GM12878 (cell line): Measurements from ENCODE around the gene CCDC88C. TPM values are rescaled to one million over a fixed set of nuclear protein-coding genes. Genes with fewer than 3 reads are reported as not detected.

Experiments used
- ATAC-seq: fragments of 200-7000 bp; cut with Tn5 transposase; 3 replicates; pipeline ENCODE4 v1.9.1; 2020; ENCODE audit warnings: mild to moderate bottlenecking, moderate library complexity
- BruUV-seq: library from RNA; stranded (reverse); fragments of 400-500 nt; replicated peaks from 2 replicates; lab custom pipeline; 2021; lab: Mats Ljungman, UMichigan
- CTCF ChIA-PET: fragments of 300-600 bp; sonication (Branson Sonifier 250); formaldehyde crosslinking; extraction: SDS; loops from one replicate; lab custom pipeline; 2021; ENCODE audit warnings: inconsistent platforms; lab: Yijun Ruan, JAX
- POLR2A ChIA-PET: fragments of 350-600 bp; formaldehyde crosslinking; extraction: SDS; loops from one replicate; lab custom pipeline; 2021; ENCODE audit warnings: inconsistent platforms; lab: Charles Lee
- RAD21 ChIA-PET: fragments of 300-600 bp; sonication (Branson Sonifier 250); formaldehyde crosslinking; loops from one replicate; lab custom pipeline; 2023; ENCODE audit warnings: antibody characterized with exemption; ENCODE audit not compliant: unreplicated experiment; lab: Charles Lee
- SMC1A ChIA-PET: fragments of 300-600 bp; sonication (Branson Sonifier 250); formaldehyde crosslinking; loops from one replicate; lab custom pipeline; 2023; ENCODE audit not compliant: unreplicated experiment, uncharacterized antibody; lab: Charles Lee
- DNase-seq: peaks from one replicate; pipeline ENCODE4 v3.0.0-alpha.2; 2011; ENCODE audit warnings: low read depth, low spot score
- FAIRE-seq: peaks from 3 replicates; lab custom pipeline; 2011; peaks lifted over from hg19 to GRCh38; lab: Jason Lieb, UNC
- H2AFZ ChIP-seq: 2 replicates; pipeline ENCODE4 v1.6.0; 2011; ENCODE audit warnings: low read depth, low read length, control low read depth; ENCODE audit not compliant: control insufficient read depth
- H3K27ac ChIP-seq: 2 replicates; pipeline ENCODE4 v1.5.1; 2011; ENCODE audit warnings: control low read depth; ENCODE audit not compliant: control insufficient read depth, insufficient read depth
- H3K27me3 ChIP-seq, 2 experiments: replicated peaks in 1 of 2; 2 replicates each; pipeline versions ENCODE4 v1.6.0 to v1.6.1; 2011; ENCODE audit warnings: low read length in 1 of 2; ENCODE audit not compliant: control insufficient read depth in 2 of 2, insufficient read depth in 2 of 2
- H3K36me3 ChIP-seq, 2 experiments: 2 replicates each; pipeline ENCODE4 v1.5.1; 2011; ENCODE audit warnings: low read length in 1 of 2; ENCODE audit not compliant: control insufficient read depth in 2 of 2, insufficient read depth in 2 of 2
- H3K4me1 ChIP-seq: 2 replicates; pipeline ENCODE4 v1.6.1; 2011; ENCODE audit warnings: mild to moderate bottlenecking, low read length, moderate library complexity, mixed read lengths; ENCODE audit not compliant: control insufficient read depth, insufficient read depth
- H3K4me2 ChIP-seq: 2 replicates; pipeline ENCODE4 v1.6.0; 2011; ENCODE audit warnings: control low read depth; ENCODE audit not compliant: control insufficient read depth, insufficient read depth
- H3K4me3 ChIP-seq: fragments of 200-600 bp; sonication (generic); 2 replicates; pipeline ENCODE4 v1.5.1; 2016
- H3K79me2 ChIP-seq: 2 replicates; pipeline ENCODE4 v1.6.0; 2011; ENCODE audit warnings: low read length; ENCODE audit not compliant: control insufficient read depth, insufficient read depth
- H3K9ac ChIP-seq: 2 replicates; pipeline ENCODE4 v1.8.0; 2011; ENCODE audit warnings: low read length, control low read depth, mixed read lengths; ENCODE audit not compliant: control insufficient read depth, insufficient read depth
- H3K9me3 ChIP-seq: replicated peaks from 3 replicates; pipeline ENCODE4 v1.5.1; 2011; ENCODE audit warnings: mild to moderate bottlenecking, low read length; ENCODE audit not compliant: control insufficient read depth, insufficient read depth
- H4K20me1 ChIP-seq: 2 replicates; pipeline ENCODE4 v1.6.0; 2011; ENCODE audit not compliant: control insufficient read depth, insufficient read depth
- ASH2L ChIP-seq: fragments of 300-600, 200-600 bp; sonication (generic); IDR thresholded peaks from 2 replicates; pipeline ENCODE4 v1.6.1; 2017; ENCODE audit warnings: low read depth, mild to moderate bottlenecking, borderline replicate concordance
- BMI1 ChIP-seq: fragments of 450-650 bp; IDR thresholded peaks from 2 replicates; pipeline ENCODE4 v1.6.1; 2016; ENCODE audit warnings: mild to moderate bottlenecking, moderate library complexity, borderline replicate concordance
- IKZF2 ChIP-seq, 2 experiments: fragments of 450-650 bp; IDR thresholded peaks; 2 replicates each; pipeline ENCODE4 v1.6.1; 2017; ENCODE audit warnings: mild to moderate bottlenecking in 2 of 2, moderate library complexity in 2 of 2
- KDM1A ChIP-seq: fragments of 200-600 bp; sonication (generic); IDR thresholded peaks from 2 replicates; pipeline ENCODE4 v1.6.1; 2016; ENCODE audit warnings: borderline replicate concordance
- NBN ChIP-seq: fragments of 450-650 bp; IDR thresholded peaks from 2 replicates; pipeline ENCODE4 v1.6.1; 2016
- NKRF ChIP-seq: fragments of 450-650 bp; conservative IDR thresholded peaks from 2 replicates; pipeline ENCODE4 v1.6.1; 2017; ENCODE audit warnings: mild to moderate bottlenecking, moderate library complexity
- RCOR1 ChIP-seq: conservative IDR thresholded peaks from 2 replicates; pipeline ENCODE4 v1.6.1; 2012; ENCODE audit warnings: low read depth, low read length, improper control_type of control experiment
- SREBF1 ChIP-seq: IDR thresholded peaks from 2 replicates; pipeline ENCODE4 v1.6.1; 2012; ENCODE audit warnings: mild to moderate bottlenecking, low read length
- TAF1 ChIP-seq: IDR thresholded peaks from 2 replicates; pipeline ENCODE4 v1.6.1; 2011; ENCODE audit warnings: mild to moderate bottlenecking, low read depth, low read length, borderline replicate concordance
- TCF7 ChIP-seq: IDR thresholded peaks from 2 replicates; pipeline ENCODE4 v1.6.1; 2014; ENCODE audit warnings: antibody characterized with exemption, borderline replicate concordance
- ZNF687 ChIP-seq: fragments of 450-650 bp; IDR thresholded peaks from 2 replicates; pipeline ENCODE4 v1.6.1; 2017; ENCODE audit warnings: mild to moderate bottlenecking, moderate library complexity
- whole genome bisulfite sequencing: methylation state at CpG from one replicate; pipeline ENCODE4 v1.1.6; 2016; ENCODE audit warnings: low lambda C conversion rate; ENCODE audit not compliant: insufficient replicate concordance, insufficient coverage; ENCODE audit errors: missing lambda C conversion rate; 5-methylcytosine and 5-hydroxymethylcytosine counted together
- in situ Hi-C: fragments of 300-500 bp; cut with MboI; formaldehyde crosslinking; loops from 9 replicates; pipeline ENCODE4 v1.14.3; 2018; ENCODE audit warnings: mixed read lengths
- intact Hi-C: fragments of 100-400 bp; cut with micrococcal nuclease; formaldehyde crosslinking; loops from one replicate; pipeline ENCODE4 v1.14.2; 2022; ENCODE audit not compliant: unreplicated experiment
- polyA plus RNA-seq, 11 experiments: library from polyadenylated mRNA; depleted of rRNA in 4 of 11; unstranded in 6 of 11; stranded (reverse) in 5 of 11; fragments of >200 nt; fragmentation: Nextera tagmentation in 4 of 11; fragmentation: Illumina TruSeq in 1 of 11; extraction: Ambion mirVana in 4 of 11; extraction: Trizol in 1 of 11; gene quantifications; 1 replicate in 1 of 11; 2 replicates in 10 of 11; pipeline versions ENCODE4 v1.2.1 to v1.2.3, GENCODE V29; 2011 to 2016; ENCODE audit warnings: inconsistent platforms in 2 of 11, missing spikeins in 2 of 11, low read depth in 1 of 11
- total RNA-seq, 4 experiments: library from RNA; depleted of rRNA in 3 of 4; stranded (reverse); fragments of >200 nt in 3 of 4; fragmentation: Illumina TruSeq in 1 of 4; extraction: Trizol in 1 of 4; gene quantifications; 2 replicates each; pipeline versions ENCODE4 v1.2.1 to v1.2.3, GENCODE V29; 2013 to 2021

CCDC88C gene
- total and polyA plus RNA-seq, 10 of the 15 experiments (the other 5 are each of a cell fraction or from before 2014, with no cell fraction given) = 4.0 to 79.6 (median 36.6) TPM

GRCh38 chr14:91277546-91278382 is 139.9 kb downstream of the CCDC88C start:
- BruUV-seq = no TSS peak
- no peaks in the 10 kb centered on the region for H3K79me2 ChIP-seq
- no peaks in the 10 kb centered on the region for H4K20me1 ChIP-seq
- over 99% methylated on average over 25 of the region's 30 CpGs for WGBS
- ChIA-PET POLR2A (no interaction called here), SMC1A (interaction anchor here (0.8 to 3.5 kb wide), 5 partner anchors 8 to 102 kb away, joined by 4 to 13 read pairs (median 6); no protein-coding TSS in a partner anchor), RAD21 (interaction anchor here (1.2 to 1.8 kb wide), 2 partner anchors 100 to 108 kb away, joined by 3 to 5 read pairs; no protein-coding TSS in a partner anchor), CTCF (interaction anchor here (1.4 to 5.2 kb wide), 4 partner anchors 8 to 100 kb away, joined by 4 to 36 read pairs (median 7); no protein-coding TSS in a partner anchor)
- in situ Hi-C loops = no loop called here
- no peak overlapping the region for H2AFZ ChIP-seq
- H3K4me3 ChIP-seq = no peak overlapping the region
- peaks cover 47 to 53% of the 10 kb centered on the region in 2 experiments for H3K36me3 ChIP-seq
- no peak overlapping the region for H3K27ac ChIP-seq
- intact Hi-C loops = no loop called here
- H3K9me3 ChIP-seq = no peaks in the 10 kb centered on the region
- no peak overlapping the region for H3K9ac ChIP-seq
- ATAC-seq (no peak), FAIRE-seq (no peak), DNase-seq (no peak)
- H3K4me1 ChIP-seq = no peaks in the 10 kb centered on the region
- no peaks in the 10 kb centered on the region for H3K27me3 ChIP-seq
- H3K4me2 ChIP-seq = no peak overlapping the region
- TF ChIP-seq BMI1 = no peak
- TF ChIP-seq KDM1A = no peak
- TF ChIP-seq TCF7 = no peak
- no peak for TF ChIP-seq SREBF1
- no peak for TF ChIP-seq ZNF687
- no peak for TF ChIP-seq TAF1
- TF ChIP-seq ASH2L = no peak
- no peak for TF ChIP-seq NBN
- no peak for TF ChIP-seq NKRF
- no peak for TF ChIP-seq RCOR1
- no peak for TF ChIP-seq IKZF2 (IDR thresholded peaks at IDR 0.05)
